Measurements from ENCODE around the gene TNFRSF1B. TPM values are rescaled to one million over a fixed set of nuclear protein-coding genes. Genes with fewer than 3 reads are reported as not detected.

Gene TNFRSF1B
- polyA plus RNA-seq, 3 donors, result 436 to 761 (median 450) TPM

GRCh38 chr1:12244078-12244477 lies 77.3 kb downstream of the TNFRSF1B start:
- peak; percentile 36 for TF ChIP-seq CTCF (IDR thresholded peaks at IDR 0.05)
- no peak overlapping the region for H3K4me3 ChIP-seq (replicated peaks in 1 of 3; ENCODE audit: low read depth in 2 of 3, low read length in 3 of 3)
- no peak overlapping the region for H3K4me3 Mint-ChIP-seq
- intact Hi-C loops (cut with micrococcal nuclease), result no loop called here
- peak in 2 of 3 donors; percentile 10 to 16 for DNase-seq
- no peak overlapping the region for H2AFZ ChIP-seq (ENCODE audit: insufficient read depth, low read depth, low read length, poor library complexity, severe bottlenecking)
- no peaks in the 10 kb centered on the region for H3K79me2 ChIP-seq (ENCODE audit: insufficient read depth, low read length)
- H3K36me3 ChIP-seq (replicated peaks in 1 of 2; ENCODE audit: control insufficient read depth in 1 of 2, insufficient read depth in 2 of 2, low read length in 2 of 2), result peaks cover 40 to 95% of the 10 kb centered on the region in 2 donors
- H3K27ac Mint-ChIP-seq, result peak overlapping the region in 1 of 7 donors; percentile 46
- H4K20me1 ChIP-seq (ENCODE audit: insufficient read depth, low read length), result peaks cover 15% of the 10 kb centered on the region
- WGBS (ENCODE audit: insufficient coverage), result 56% methylated on average over 1 of the region's 2 CpGs
- no peak overlapping the region for H3K9ac ChIP-seq (ENCODE audit: insufficient read depth, low read length, poor library complexity, severe bottlenecking)
- no peaks in the 10 kb centered on the region for H3K4me1 ChIP-seq (ENCODE audit: control insufficient read depth in 1 of 2, insufficient read depth in 2 of 2, low read length in 2 of 2)
- H3K4me1 Mint-ChIP-seq, result peaks cover 2% of the 10 kb centered on the region
- H3K9me3 Mint-ChIP-seq, result no peaks in the 10 kb centered on the region
- no peak overlapping the region for H3K27ac ChIP-seq (ENCODE audit: low read depth in 1 of 2, low read length in 2 of 2)
- no peaks in the 10 kb centered on the region for H3K9me3 ChIP-seq (replicated peaks in 1 of 2; ENCODE audit: control insufficient read depth in 1 of 2, insufficient read depth in 1 of 2, low read length in 2 of 2)
- peaks cover 0 to 3% (median 0%) of the 10 kb centered on the region in 3 donors for H3K27me3 Mint-ChIP-seq (ENCODE audit: low read depth in 3 of 3)
- H3K36me3 Mint-ChIP-seq, result peaks cover 69 to 94% of the 10 kb centered on the region in 2 donors
- no peak overlapping the region for H3K4me2 ChIP-seq (replicated peaks; ENCODE audit: extremely low read depth, low read length, poor library complexity, severe bottlenecking)
- no peaks in the 10 kb centered on the region for H3K27me3 ChIP-seq (ENCODE audit: control insufficient read depth in 2 of 2, insufficient read depth in 2 of 2, low read length in 2 of 2)

- Histone ChIP-seq H3K4me2 (replicated peaks; ENCODE audit: extremely low read depth, low read length, poor library complexity, severe bottlenecking) (no peak overlapping the region), H4K20me1 (ENCODE audit: insufficient read depth, low read length) (peaks cover 12% of the 10 kb centered on the region), H3K36me3 (replicated peaks in 1 of 2; ENCODE audit: control insufficient read depth in 1 of 2, insufficient read depth in 2 of 2, low read length in 2 of 2) (peaks cover 45 to 95% of the 10 kb centered on the region in 2 donors), H3K79me2 (ENCODE audit: insufficient read depth, low read length) (no peaks in the 10 kb centered on the region), H2AFZ (ENCODE audit: insufficient read depth, low read depth, low read length, poor library complexity, severe bottlenecking) (no peak overlapping the region), H3K27ac (ENCODE audit: low read depth in 1 of 2, low read length in 2 of 2) (no peak overlapping the region), H3K9me3 (replicated peaks in 1 of 2; ENCODE audit: control insufficient read depth in 1 of 2, insufficient read depth in 1 of 2, low read length in 2 of 2) (no peaks in the 10 kb centered on the region), H3K4me3 (replicated peaks in 1 of 3; ENCODE audit: low read depth in 2 of 3, low read length in 3 of 3) (no peak overlapping the region), H3K9ac (ENCODE audit: insufficient read depth, low read length, poor library complexity, severe bottlenecking) (no peak overlapping the region), H3K27me3 (ENCODE audit: control insufficient read depth in 2 of 2, insufficient read depth in 2 of 2, low read length in 2 of 2) (no peaks in the 10 kb centered on the region), H3K4me1 (ENCODE audit: control insufficient read depth in 1 of 2, insufficient read depth in 2 of 2, low read length in 2 of 2) (no peaks in the 10 kb centered on the region)
- DNase-seq, result no peak
- Mint-ChIP-seq H3K27me3 (ENCODE audit: low read depth in 3 of 3) (peaks cover 0 to 3% (median 0%) of the 10 kb centered on the region in 3 donors), H3K9me3 (no peaks in the 10 kb centered on the region), H3K27ac (peak overlapping the region in 1 of 7 donors; percentile 32), H3K4me3 (no peak overlapping the region), H3K4me1 (peaks cover 2% of the 10 kb centered on the region), H3K36me3 (peaks cover 71 to 94% of the 10 kb centered on the region in 2 donors)
- intact Hi-C loops (cut with micrococcal nuclease), result no loop called here
- WGBS (ENCODE audit: insufficient coverage), result 100% methylated on average over 1 of the region's 5 CpGs
- TF ChIP-seq CTCF (IDR thresholded peaks at IDR 0.05), result no peak
Measured at GRCh38 chr1:12244585-12244984, 77.8 kb downstream of the TNFRSF1B start.
